ENCODE data around the gene TDRD9. TPM values are rescaled to one million over a fixed set of nuclear protein-coding genes. Genes with fewer than 3 reads are reported as not detected.

The TDRD9 gene
- polyA plus RNA-seq, 1 donor from 2014 or later = 15.9 TPM

GRCh38 chr14:104086210-104086660 lies 158.0 kb downstream of the TDRD9 start:
- H3K9me3 ChIP-seq (ENCODE audit: low read length) = no peaks in the 10 kb centered on the region
- no peak overlapping the region for H3K9ac ChIP-seq (ENCODE audit: low read length)
- no peak overlapping the region for H3K27ac ChIP-seq (ENCODE audit: low read length)
- H3K9me2 ChIP-seq (ENCODE audit: insufficient read depth, low read length) = no peaks in the 10 kb centered on the region
- no peak for TF ChIP-seq RAD21 (conservative IDR thresholded peaks at IDR 0.05)
- no peak for TF ChIP-seq CTCF (IDR thresholded peaks at IDR 0.05; ENCODE audit: poor library complexity, severe bottlenecking)
- no peak for TF ChIP-seq POLR2AphosphoS5 (IDR thresholded peaks at IDR 0.05)
- no peak for TF ChIP-seq REST (IDR thresholded peaks at IDR 0.05; ENCODE audit: borderline replicate concordance)
- TF ChIP-seq EP300 (conservative IDR thresholded peaks at IDR 0.05; ENCODE audit: poor library complexity, severe bottlenecking) = no peak
- TF ChIP-seq MXI1 (conservative IDR thresholded peaks at IDR 0.05; ENCODE audit: poor library complexity, severe bottlenecking) = no peak
- no peak for TF ChIP-seq EZH2 (IDR thresholded peaks at IDR 0.05; ENCODE audit: borderline replicate concordance, insufficient read depth, low read length, poor library complexity, severe bottlenecking)
- TF ChIP-seq TAF1 (IDR thresholded peaks at IDR 0.05; ENCODE audit: low read depth) = no peak
- no peak for TF ChIP-seq SMC3 (conservative IDR thresholded peaks at IDR 0.05; ENCODE audit: poor library complexity)
- no peak overlapping the region for H3K4me2 ChIP-seq (ENCODE audit: low read length)
- H4K20me1 ChIP-seq (ENCODE audit: insufficient read depth) = no peaks in the 10 kb centered on the region
- H2AFZ ChIP-seq (ENCODE audit: low read depth, low read length) = no peak overlapping the region
- H3K79me2 ChIP-seq (replicated peaks; ENCODE audit: insufficient read depth, low read length) = no peaks in the 10 kb centered on the region
- no peaks in the 10 kb centered on the region for H3K27me3 ChIP-seq (ENCODE audit: insufficient read depth, low read depth, low read length)
- no peaks in the 10 kb centered on the region for H3K36me3 ChIP-seq (ENCODE audit: insufficient read depth, low read length)
- no peak overlapping the region for H3K4me3 ChIP-seq (ENCODE audit: low read length)
- no peaks in the 10 kb centered on the region for H3F3A ChIP-seq (ENCODE audit: insufficient read depth, low read length, poor library complexity, severe bottlenecking)

GRCh38 chr14:104086661-104087461 lies 158.6 kb downstream of the TDRD9 start:
- Histone ChIP-seq H3K27me3 (ENCODE audit: insufficient read depth, low read depth, low read length) (no peaks in the 10 kb centered on the region), H3K4me2 (ENCODE audit: low read length) (no peak overlapping the region), H3K4me3 (ENCODE audit: low read length) (no peak overlapping the region), H4K20me1 (ENCODE audit: insufficient read depth) (no peaks in the 10 kb centered on the region), H2AFZ (ENCODE audit: low read depth, low read length) (no peak overlapping the region), H3K9me3 (ENCODE audit: low read length) (no peaks in the 10 kb centered on the region), H3K9ac (ENCODE audit: low read length) (no peak overlapping the region), H3K9me2 (ENCODE audit: insufficient read depth, low read length) (no peaks in the 10 kb centered on the region), H3F3A (ENCODE audit: insufficient read depth, low read length, poor library complexity, severe bottlenecking) (no peaks in the 10 kb centered on the region), H3K27ac (ENCODE audit: low read length) (no peak overlapping the region), H3K36me3 (ENCODE audit: insufficient read depth, low read length) (no peaks in the 10 kb centered on the region), H3K79me2 (replicated peaks; ENCODE audit: insufficient read depth, low read length) (no peaks in the 10 kb centered on the region)
- TF ChIP-seq REST (IDR thresholded peaks at IDR 0.05; ENCODE audit: borderline replicate concordance) (no peak), MXI1 (conservative IDR thresholded peaks at IDR 0.05; ENCODE audit: poor library complexity, severe bottlenecking) (no peak), TAF1 (IDR thresholded peaks at IDR 0.05; ENCODE audit: low read depth) (no peak), EZH2 (IDR thresholded peaks at IDR 0.05; ENCODE audit: borderline replicate concordance, insufficient read depth, low read length, poor library complexity, severe bottlenecking) (no peak), EP300 (conservative IDR thresholded peaks at IDR 0.05; ENCODE audit: poor library complexity, severe bottlenecking) (no peak), POLR2AphosphoS5 (IDR thresholded peaks at IDR 0.05) (no peak)

Measured in neural cell (in vitro differentiated cells).